ENCODE data around the gene SHLD1. TPM values are rescaled to one million over a fixed set of nuclear protein-coding genes. Genes with fewer than 3 reads are reported as not detected.
A peak's percentile ranks its signal among the peaks of the same experiment; 100 is the strongest.

Gene SHLD1
- total and polyA plus RNA-seq, 4 donors: 2.3 to 9.5 (median 4.0) TPM

DNA sequence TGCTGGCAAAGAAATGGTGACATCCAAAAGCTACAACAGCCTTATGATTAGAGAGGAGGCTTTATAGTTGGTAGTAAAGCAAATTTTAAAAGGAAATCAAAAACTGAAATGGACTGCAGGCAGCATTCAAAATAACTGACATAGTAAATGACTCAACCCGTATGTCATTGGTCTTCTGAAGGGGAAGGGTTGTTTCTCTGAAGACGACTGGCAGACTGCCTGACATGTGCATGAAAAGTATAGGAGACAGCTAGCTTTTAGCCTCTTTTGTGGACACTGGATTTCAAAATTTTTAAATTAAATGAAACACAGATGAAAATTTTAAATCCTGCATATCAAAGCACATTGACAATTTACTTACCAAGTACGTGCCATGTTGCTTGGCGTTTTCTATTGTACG is 109.4 kb downstream of the SHLD1 start:
- Histone ChIP-seq H3K36me3 (ENCODE audit: control insufficient read depth in 1 of 2, insufficient read depth in 2 of 2, low read length in 1 of 2) (peaks cover 0 to 2% of the 10 kb centered on the region in 2 donors), H3K9me3 (ENCODE audit: control insufficient read depth, low read length) (no peaks in the 10 kb centered on the region), H3K4me3 (ENCODE audit: low read length in 2 of 2) (no peak overlapping the region), H3K27me3 (ENCODE audit: control insufficient read depth in 1 of 2, insufficient read depth in 2 of 2, low read length in 1 of 2) (no peaks in the 10 kb centered on the region), H3K4me1 (ENCODE audit: control insufficient read depth in 1 of 2, insufficient read depth in 2 of 2, low read length in 2 of 2) (no peaks in the 10 kb centered on the region), H3K27ac (ENCODE audit: low read depth in 1 of 2, low read length in 2 of 2) (no peak overlapping the region)
- 67 to 76% methylated on average over 5 of the region's 5 CpGs for WGBS, 2 donors
- DNase-seq: no peak
- intact Hi-C loops (cut with DNase I): no loop called here
- ATAC-seq (ENCODE audit: low FRiP score): no peak

DNA sequence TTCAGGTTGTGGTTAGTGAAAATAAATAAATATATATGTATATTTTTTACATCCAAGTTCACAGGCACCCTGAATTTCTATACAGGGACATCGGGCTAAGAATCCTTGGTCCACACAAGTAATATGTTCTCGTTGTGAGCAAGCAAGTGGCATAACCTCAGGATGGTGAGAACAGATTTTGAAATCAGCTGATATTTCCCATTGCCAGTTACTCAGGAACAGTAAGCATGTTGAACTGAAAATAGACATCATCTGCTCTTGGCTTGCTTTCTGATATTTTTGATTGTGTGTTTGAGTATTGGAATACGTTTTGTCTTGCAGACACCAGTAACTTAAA is 112.5 kb downstream of the SHLD1 start:
- DNase-seq (no peak), ATAC-seq (ENCODE audit: low FRiP score) (no peak)
- 51 to 64% methylated on average over 3 of the region's 3 CpGs for WGBS, 2 donors
- Histone ChIP-seq H3K27me3 (ENCODE audit: control insufficient read depth in 1 of 2, insufficient read depth in 2 of 2, low read length in 1 of 2) (no peaks in the 10 kb centered on the region), H3K4me3 (ENCODE audit: low read length in 2 of 2) (no peak overlapping the region), H3K27ac (ENCODE audit: low read depth in 1 of 2, low read length in 2 of 2) (no peak overlapping the region), H3K9me3 (ENCODE audit: control insufficient read depth, low read length) (no peaks in the 10 kb centered on the region), H3K36me3 (ENCODE audit: control insufficient read depth in 1 of 2, insufficient read depth in 2 of 2, low read length in 1 of 2) (no peaks in the 10 kb centered on the region), H3K4me1 (ENCODE audit: control insufficient read depth in 1 of 2, insufficient read depth in 2 of 2, low read length in 2 of 2) (no peaks in the 10 kb centered on the region)
- intact Hi-C loops (cut with DNase I): no loop called here

GRCh38 chr20:5863040-5863833 is 113.0 kb downstream of the SHLD1 start:
- WGBS, 2 donors: 77 to 79% methylated on average over 12 of the region's 12 CpGs
- Histone ChIP-seq H3K4me3 (ENCODE audit: low read length in 2 of 2) (no peak overlapping the region), H3K4me1 (ENCODE audit: control insufficient read depth in 1 of 2, insufficient read depth in 2 of 2, low read length in 2 of 2) (no peaks in the 10 kb centered on the region), H3K9me3 (ENCODE audit: control insufficient read depth, low read length) (no peaks in the 10 kb centered on the region), H3K36me3 (ENCODE audit: control insufficient read depth in 1 of 2, insufficient read depth in 2 of 2, low read length in 1 of 2) (no peaks in the 10 kb centered on the region), H3K27me3 (ENCODE audit: control insufficient read depth in 1 of 2, insufficient read depth in 2 of 2, low read length in 1 of 2) (no peaks in the 10 kb centered on the region), H3K27ac (ENCODE audit: low read depth in 1 of 2, low read length in 2 of 2) (no peak overlapping the region)
- ATAC-seq (ENCODE audit: low FRiP score) (peak; percentile 33), DNase-seq (no peak)
- intact Hi-C loops (cut with DNase I): no loop called here

- ATAC-seq (ENCODE audit: low FRiP score): no peak
- H3K27ac ChIP-seq (ENCODE audit: low read depth in 1 of 2, low read length in 2 of 2): no peak overlapping the region
Measured at GRCh38 chr20:5864428-5864827, 114.2 kb downstream of the SHLD1 start.

DNA sequence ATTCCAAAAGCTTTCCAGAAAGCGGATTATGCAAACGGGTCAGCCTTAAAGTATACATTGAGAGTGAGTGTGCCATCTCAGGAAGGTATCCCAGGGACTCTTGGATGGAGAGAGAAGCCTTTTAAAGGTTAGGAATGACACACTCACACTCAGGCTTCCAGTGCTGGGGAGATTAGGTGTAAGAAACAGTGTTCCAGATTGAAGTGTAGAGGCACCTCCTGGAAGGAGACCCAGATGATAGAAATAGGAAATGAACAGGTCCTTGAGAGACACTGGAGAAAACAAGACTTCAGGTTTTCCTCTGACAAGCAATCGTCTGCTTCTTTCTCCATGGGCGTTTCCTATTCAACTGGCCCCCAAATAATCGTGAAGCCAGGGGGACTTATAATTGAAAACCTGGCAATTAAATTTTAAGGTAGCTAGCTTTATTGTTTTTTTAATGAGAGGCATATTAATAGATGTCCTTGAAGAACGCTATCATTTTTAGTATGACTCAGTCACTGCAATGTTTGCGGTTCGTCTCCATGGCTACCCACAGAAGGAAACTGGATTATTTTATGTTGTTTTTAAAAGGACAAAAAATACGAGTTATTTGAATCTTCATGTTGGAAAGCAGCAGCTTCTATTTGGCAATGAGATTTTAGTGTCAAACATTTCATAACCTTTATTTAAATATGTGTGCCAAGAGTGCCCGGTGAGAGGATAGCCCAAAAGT is 114.8 kb downstream of the SHLD1 start:
- no peaks in the 10 kb centered on the region for H3K27me3 ChIP-seq (ENCODE audit: control insufficient read depth in 1 of 2, insufficient read depth in 2 of 2, low read length in 1 of 2)
- H3K9me3 ChIP-seq (ENCODE audit: control insufficient read depth, low read length): no peaks in the 10 kb centered on the region
- no peak overlapping the region for H3K27ac ChIP-seq (ENCODE audit: low read depth in 1 of 2, low read length in 2 of 2)
- DNase-seq (no peak), ATAC-seq (ENCODE audit: low FRiP score) (no peak)
- H3K4me3 ChIP-seq (ENCODE audit: low read length in 2 of 2): no peak overlapping the region
- H3K36me3 ChIP-seq (ENCODE audit: control insufficient read depth in 1 of 2, insufficient read depth in 2 of 2, low read length in 1 of 2): no peaks in the 10 kb centered on the region
- intact Hi-C loops (cut with DNase I): no loop called here
- no peaks in the 10 kb centered on the region for H3K4me1 ChIP-seq (ENCODE audit: control insufficient read depth in 1 of 2, insufficient read depth in 2 of 2, low read length in 2 of 2)
- 50 to 55% methylated on average over 10 of the region's 10 CpGs for WGBS, 2 donors

More at GRCh38 chr20:5864428-5864827, 114.2 kb downstream of the SHLD1 start:
- no peak for DNase-seq
- intact Hi-C loops (cut with DNase I): no loop called here
- no peaks in the 10 kb centered on the region for H3K4me1 ChIP-seq (ENCODE audit: control insufficient read depth in 1 of 2, insufficient read depth in 2 of 2, low read length in 2 of 2)
- 62 to 77% methylated on average over 6 of the region's 6 CpGs for WGBS, 2 donors
- H3K27me3 ChIP-seq (ENCODE audit: control insufficient read depth in 1 of 2, insufficient read depth in 2 of 2, low read length in 1 of 2): no peaks in the 10 kb centered on the region
- H3K4me3 ChIP-seq (ENCODE audit: low read length in 2 of 2): no peak overlapping the region
- H3K36me3 ChIP-seq (ENCODE audit: control insufficient read depth in 1 of 2, insufficient read depth in 2 of 2, low read length in 1 of 2): no peaks in the 10 kb centered on the region
- no peaks in the 10 kb centered on the region for H3K9me3 ChIP-seq (ENCODE audit: control insufficient read depth, low read length)

- 96% methylated on average over 2 of the region's 2 CpGs for WGBS, 2 donors
- DNase-seq (no peak), ATAC-seq (ENCODE audit: low FRiP score) (no peak)
- Histone ChIP-seq H3K4me1 (ENCODE audit: control insufficient read depth in 1 of 2, insufficient read depth in 2 of 2, low read length in 2 of 2) (no peaks in the 10 kb centered on the region), H3K4me3 (ENCODE audit: low read length in 2 of 2) (no peak overlapping the region), H3K27me3 (ENCODE audit: control insufficient read depth in 1 of 2, insufficient read depth in 2 of 2, low read length in 1 of 2) (no peaks in the 10 kb centered on the region), H3K9me3 (ENCODE audit: control insufficient read depth, low read length) (no peaks in the 10 kb centered on the region), H3K27ac (ENCODE audit: low read depth in 1 of 2, low read length in 2 of 2) (no peak overlapping the region), H3K36me3 (ENCODE audit: control insufficient read depth in 1 of 2, insufficient read depth in 2 of 2, low read length in 1 of 2) (no peaks in the 10 kb centered on the region)
- intact Hi-C loops (cut with DNase I): no loop called here
Measured at GRCh38 chr20:5865604-5866003, 115.4 kb downstream of the SHLD1 start.

DNA sequence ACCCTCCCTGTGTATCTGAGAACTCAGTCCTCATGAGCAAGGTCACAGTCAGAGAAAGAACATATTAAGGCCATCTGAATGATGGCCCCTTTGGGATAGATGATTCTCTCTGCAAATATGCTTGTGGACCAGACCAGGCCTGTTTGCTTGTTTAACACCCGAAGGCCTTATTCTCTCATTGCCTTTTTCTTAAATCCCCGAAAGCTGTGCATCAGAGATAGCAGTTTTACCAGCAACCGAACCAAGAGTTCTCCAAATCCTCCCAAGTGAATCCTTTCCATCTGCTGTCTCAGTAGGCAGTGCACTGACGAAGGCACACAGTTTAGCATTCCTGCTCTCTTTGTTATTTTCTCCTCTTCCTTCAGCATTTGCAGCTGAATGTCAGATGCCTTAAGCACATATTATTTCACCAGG is 120.4 kb downstream of the SHLD1 start:
- WGBS, 2 donors: 18 to 41% methylated on average over 4 of the region's 4 CpGs
- Histone ChIP-seq H3K4me1 (ENCODE audit: control insufficient read depth in 1 of 2, insufficient read depth in 2 of 2, low read length in 2 of 2) (no peaks in the 10 kb centered on the region), H3K36me3 (ENCODE audit: control insufficient read depth in 1 of 2, insufficient read depth in 2 of 2, low read length in 1 of 2) (no peaks in the 10 kb centered on the region), H3K27ac (ENCODE audit: low read depth in 1 of 2, low read length in 2 of 2) (no peak overlapping the region), H3K9me3 (ENCODE audit: control insufficient read depth, low read length) (peaks cover 2% of the 10 kb centered on the region), H3K27me3 (ENCODE audit: control insufficient read depth in 1 of 2, insufficient read depth in 2 of 2, low read length in 1 of 2) (no peaks in the 10 kb centered on the region), H3K4me3 (ENCODE audit: low read length in 2 of 2) (no peak overlapping the region)
- intact Hi-C loops (cut with DNase I): no loop called here
- DNase-seq (no peak), ATAC-seq (ENCODE audit: low FRiP score) (no peak)

GRCh38 chr20:5871459-5872410 is 121.5 kb downstream of the SHLD1 start:
- ATAC-seq (ENCODE audit: low FRiP score): no peak
- Histone ChIP-seq H3K9me3 (ENCODE audit: control insufficient read depth, low read length) (peaks cover 2% of the 10 kb centered on the region), H3K36me3 (ENCODE audit: control insufficient read depth in 1 of 2, insufficient read depth in 2 of 2, low read length in 1 of 2) (no peaks in the 10 kb centered on the region), H3K27ac (ENCODE audit: low read depth in 1 of 2, low read length in 2 of 2) (no peak overlapping the region), H3K4me1 (ENCODE audit: control insufficient read depth in 1 of 2, insufficient read depth in 2 of 2, low read length in 2 of 2) (no peaks in the 10 kb centered on the region), H3K4me3 (ENCODE audit: low read length in 2 of 2) (no peak overlapping the region), H3K27me3 (ENCODE audit: control insufficient read depth in 1 of 2, insufficient read depth in 2 of 2, low read length in 1 of 2) (no peaks in the 10 kb centered on the region)
- intact Hi-C loops (cut with DNase I): no loop called here
- WGBS, 2 donors: 46 to 56% methylated on average over 6 of the region's 6 CpGs
- no peak for DNase-seq

Data from aorta (tissue), 5 donors.